Adrenal gland (tissue), 5 donors: ENCODE measurements around the gene PACRG.

ENCODE experiments used
- POLR2A ChIP-seq, 2 donors: fragments of 450-650 bp; IDR thresholded peaks; one replicate each; pipeline ENCODE4 v1.6.1; 2017; ENCODE audit warnings: antibody characterized with exemption in 2 of 2, mild to moderate bottlenecking in 2 of 2, moderate library complexity in 1 of 2
- TF ChIP-seq, protein P1 (sequence below), 6 experiments: fragments of 450-650 bp in 4 of 6; fragments of 200-600 bp in 2 of 6; sonication (generic) in 1 of 6; IDR thresholded peaks; 1 replicate in 5 of 6; 2 replicates in 1 of 6; pipeline versions ENCODE4 v1.5.1 to v1.8.0; 2016 to 2021; ENCODE audit warnings: antibody characterized with exemption in 6 of 6, mild to moderate bottlenecking in 2 of 6, moderate library complexity in 1 of 6
- donor health status: DM: no; HTN: no; CAD: no.

GRCh38 chr6:162952423-162952822, 224.6 kb downstream of the PACRG start:
- TF ChIP-seq, protein P1, sequence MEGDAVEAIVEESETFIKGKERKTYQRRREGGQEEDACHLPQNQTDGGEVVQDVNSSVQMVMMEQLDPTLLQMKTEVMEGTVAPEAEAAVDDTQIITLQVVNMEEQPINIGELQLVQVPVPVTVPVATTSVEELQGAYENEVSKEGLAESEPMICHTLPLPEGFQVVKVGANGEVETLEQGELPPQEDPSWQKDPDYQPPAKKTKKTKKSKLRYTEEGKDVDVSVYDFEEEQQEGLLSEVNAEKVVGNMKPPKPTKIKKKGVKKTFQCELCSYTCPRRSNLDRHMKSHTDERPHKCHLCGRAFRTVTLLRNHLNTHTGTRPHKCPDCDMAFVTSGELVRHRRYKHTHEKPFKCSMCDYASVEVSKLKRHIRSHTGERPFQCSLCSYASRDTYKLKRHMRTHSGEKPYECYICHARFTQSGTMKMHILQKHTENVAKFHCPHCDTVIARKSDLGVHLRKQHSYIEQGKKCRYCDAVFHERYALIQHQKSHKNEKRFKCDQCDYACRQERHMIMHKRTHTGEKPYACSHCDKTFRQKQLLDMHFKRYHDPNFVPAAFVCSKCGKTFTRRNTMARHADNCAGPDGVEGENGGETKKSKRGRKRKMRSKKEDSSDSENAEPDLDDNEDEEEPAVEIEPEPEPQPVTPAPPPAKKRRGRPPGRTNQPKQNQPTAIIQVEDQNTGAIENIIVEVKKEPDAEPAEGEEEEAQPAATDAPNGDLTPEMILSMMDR (IDR thresholded peaks at IDR 0.05): no peak
- no peak for TF ChIP-seq POLR2A (IDR thresholded peaks at IDR 0.05)
